ENCODE measurements around the gene LMBR1L. TPM values are rescaled to one million over a fixed set of nuclear protein-coding genes. Genes with fewer than 3 reads are reported as not detected.

Gene LMBR1L
- polyA plus RNA-seq, 1 donor from 2014 or later, result 344 TPM

GRCh38 chr12:49126852-49127763 lies 16.5 kb upstream of the LMBR1L start:
- Histone ChIP-seq H3K9ac (ENCODE audit: low read length) (no peak overlapping the region), H4K20me1 (ENCODE audit: insufficient read depth) (peaks cover 2% of the 10 kb centered on the region), H3K79me2 (replicated peaks; ENCODE audit: insufficient read depth, low read length) (peaks cover 12% of the 10 kb centered on the region), H3K27me3 (ENCODE audit: insufficient read depth, low read depth, low read length) (no peaks in the 10 kb centered on the region), H3K9me2 (ENCODE audit: insufficient read depth, low read length) (no peaks in the 10 kb centered on the region), H3K4me3 (ENCODE audit: low read length) (no peak overlapping the region), H3K27ac (ENCODE audit: low read length) (no peak overlapping the region), H3K9me3 (ENCODE audit: low read length) (no peaks in the 10 kb centered on the region), H3F3A (ENCODE audit: insufficient read depth, low read length, poor library complexity, severe bottlenecking) (peaks cover 7% of the 10 kb centered on the region), H2AFZ (ENCODE audit: low read depth, low read length) (no peak overlapping the region), H3K4me2 (ENCODE audit: low read length) (no peak overlapping the region), H3K36me3 (ENCODE audit: insufficient read depth, low read length) (peaks cover 11% of the 10 kb centered on the region)
- no peak for TF ChIP-seq RAD21 (conservative IDR thresholded peaks at IDR 0.05)

DNA sequence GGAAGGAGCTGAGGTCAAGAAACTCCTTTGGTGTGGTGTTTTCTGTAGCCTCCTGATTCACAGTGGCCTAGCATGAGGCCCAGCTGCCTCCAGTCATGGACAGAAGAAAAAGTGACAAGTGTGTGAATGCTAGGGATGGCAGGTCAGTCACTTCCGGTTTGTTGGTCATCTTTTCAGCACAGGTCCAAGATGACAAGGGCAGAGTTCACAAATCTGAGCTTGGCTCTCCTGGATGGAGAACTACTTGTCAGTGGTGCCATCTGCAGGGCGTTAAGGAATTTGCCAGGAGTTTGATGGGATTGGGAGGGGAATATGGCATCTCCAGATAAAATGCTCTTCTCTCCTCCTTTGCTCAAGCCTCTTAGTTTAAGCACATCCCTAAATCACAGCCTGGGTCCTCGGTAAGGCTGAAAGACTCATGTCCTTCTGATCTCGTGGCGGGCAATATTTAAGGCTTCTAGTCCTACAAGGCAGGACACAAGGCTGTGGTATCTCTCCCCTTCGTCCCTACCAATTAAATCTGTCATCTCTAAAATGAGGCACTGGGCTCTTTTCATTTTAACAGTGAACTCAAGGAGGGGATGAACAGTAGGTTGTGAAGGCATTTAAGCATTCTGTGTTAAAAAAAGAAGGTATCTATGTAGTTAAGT lies 10.5 kb upstream of the LMBR1L start:
- H4K20me1 ChIP-seq (ENCODE audit: insufficient read depth), result no peaks in the 10 kb centered on the region
- no peak overlapping the region for H3K4me3 ChIP-seq (ENCODE audit: low read length)
- H3K36me3 ChIP-seq (ENCODE audit: insufficient read depth, low read length), result no peaks in the 10 kb centered on the region
- no peak overlapping the region for H3K4me2 ChIP-seq (ENCODE audit: low read length)
- H3K79me2 ChIP-seq (replicated peaks; ENCODE audit: insufficient read depth, low read length), result no peaks in the 10 kb centered on the region
- no peaks in the 10 kb centered on the region for H3F3A ChIP-seq (ENCODE audit: insufficient read depth, low read length, poor library complexity, severe bottlenecking)
- no peaks in the 10 kb centered on the region for H3K9me3 ChIP-seq (ENCODE audit: low read length)
- no peak overlapping the region for H3K9ac ChIP-seq (ENCODE audit: low read length)
- TF ChIP-seq EZH2 (IDR thresholded peaks at IDR 0.05; ENCODE audit: borderline replicate concordance, insufficient read depth, low read length, poor library complexity, severe bottlenecking), result no peak
- TF ChIP-seq MXI1 (conservative IDR thresholded peaks at IDR 0.05; ENCODE audit: poor library complexity, severe bottlenecking), result no peak
- TF ChIP-seq SMC3 (conservative IDR thresholded peaks at IDR 0.05; ENCODE audit: poor library complexity), result peak; percentile 71
- no peak for TF ChIP-seq TAF1 (IDR thresholded peaks at IDR 0.05; ENCODE audit: low read depth)
- TF ChIP-seq EP300 (conservative IDR thresholded peaks at IDR 0.05; ENCODE audit: poor library complexity, severe bottlenecking), result no peak
- TF ChIP-seq REST (IDR thresholded peaks at IDR 0.05; ENCODE audit: borderline replicate concordance), result no peak
- peak; percentile 72 for TF ChIP-seq RAD21 (conservative IDR thresholded peaks at IDR 0.05)
- no peak for TF ChIP-seq POLR2AphosphoS5 (IDR thresholded peaks at IDR 0.05)
- TF ChIP-seq, protein P1, sequence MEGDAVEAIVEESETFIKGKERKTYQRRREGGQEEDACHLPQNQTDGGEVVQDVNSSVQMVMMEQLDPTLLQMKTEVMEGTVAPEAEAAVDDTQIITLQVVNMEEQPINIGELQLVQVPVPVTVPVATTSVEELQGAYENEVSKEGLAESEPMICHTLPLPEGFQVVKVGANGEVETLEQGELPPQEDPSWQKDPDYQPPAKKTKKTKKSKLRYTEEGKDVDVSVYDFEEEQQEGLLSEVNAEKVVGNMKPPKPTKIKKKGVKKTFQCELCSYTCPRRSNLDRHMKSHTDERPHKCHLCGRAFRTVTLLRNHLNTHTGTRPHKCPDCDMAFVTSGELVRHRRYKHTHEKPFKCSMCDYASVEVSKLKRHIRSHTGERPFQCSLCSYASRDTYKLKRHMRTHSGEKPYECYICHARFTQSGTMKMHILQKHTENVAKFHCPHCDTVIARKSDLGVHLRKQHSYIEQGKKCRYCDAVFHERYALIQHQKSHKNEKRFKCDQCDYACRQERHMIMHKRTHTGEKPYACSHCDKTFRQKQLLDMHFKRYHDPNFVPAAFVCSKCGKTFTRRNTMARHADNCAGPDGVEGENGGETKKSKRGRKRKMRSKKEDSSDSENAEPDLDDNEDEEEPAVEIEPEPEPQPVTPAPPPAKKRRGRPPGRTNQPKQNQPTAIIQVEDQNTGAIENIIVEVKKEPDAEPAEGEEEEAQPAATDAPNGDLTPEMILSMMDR (IDR thresholded peaks at IDR 0.05; ENCODE audit: poor library complexity, severe bottlenecking), result peak; percentile 75
- no peak overlapping the region for H3K27ac ChIP-seq (ENCODE audit: low read length)
- H2AFZ ChIP-seq (ENCODE audit: low read depth, low read length), result no peak overlapping the region
- H3K27me3 ChIP-seq (ENCODE audit: insufficient read depth, low read depth, low read length), result no peaks in the 10 kb centered on the region
- no peaks in the 10 kb centered on the region for H3K9me2 ChIP-seq (ENCODE audit: insufficient read depth, low read length)

Measured in neural cell (in vitro differentiated cells).